AG09319 (cell line): ENCODE data around the gene PALD1.

Experiments used
- DNase-seq: peaks from one replicate; pipeline ENCODE4 v3.0.0-alpha.2; 2010; ENCODE audit warnings: low read depth; ENCODE audit errors: extremely low read depth
- TF ChIP-seq, protein P1 (sequence below): IDR thresholded peaks from 2 replicates; pipeline ENCODE4 v1.5.1; 2011; ENCODE audit warnings: low read depth, mild to moderate bottlenecking, inconsistent platforms, low read length, moderate library complexity

Gene PALD1

DNA sequence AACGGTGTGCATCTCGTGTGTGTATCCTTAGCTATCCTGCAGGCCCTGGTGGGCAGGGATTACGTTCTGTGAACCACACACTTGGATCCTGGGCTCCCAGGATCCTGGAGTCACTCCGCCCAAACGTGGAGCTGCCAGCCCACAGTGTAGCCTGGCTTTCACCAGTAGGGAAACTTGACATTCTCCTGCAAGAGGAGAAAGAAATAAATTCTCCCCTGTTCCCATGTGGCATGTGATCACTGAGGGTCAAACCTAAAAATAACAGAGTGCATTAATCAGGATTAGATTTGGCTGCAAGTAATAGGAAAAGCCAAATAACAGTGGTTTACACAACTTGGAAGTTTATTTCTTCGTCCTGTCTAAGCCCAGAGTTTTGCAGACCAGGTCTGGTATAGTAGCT is 32.3 kb downstream of the PALD1 start:
- DNase-seq = no peak
- TF ChIP-seq, protein P1, sequence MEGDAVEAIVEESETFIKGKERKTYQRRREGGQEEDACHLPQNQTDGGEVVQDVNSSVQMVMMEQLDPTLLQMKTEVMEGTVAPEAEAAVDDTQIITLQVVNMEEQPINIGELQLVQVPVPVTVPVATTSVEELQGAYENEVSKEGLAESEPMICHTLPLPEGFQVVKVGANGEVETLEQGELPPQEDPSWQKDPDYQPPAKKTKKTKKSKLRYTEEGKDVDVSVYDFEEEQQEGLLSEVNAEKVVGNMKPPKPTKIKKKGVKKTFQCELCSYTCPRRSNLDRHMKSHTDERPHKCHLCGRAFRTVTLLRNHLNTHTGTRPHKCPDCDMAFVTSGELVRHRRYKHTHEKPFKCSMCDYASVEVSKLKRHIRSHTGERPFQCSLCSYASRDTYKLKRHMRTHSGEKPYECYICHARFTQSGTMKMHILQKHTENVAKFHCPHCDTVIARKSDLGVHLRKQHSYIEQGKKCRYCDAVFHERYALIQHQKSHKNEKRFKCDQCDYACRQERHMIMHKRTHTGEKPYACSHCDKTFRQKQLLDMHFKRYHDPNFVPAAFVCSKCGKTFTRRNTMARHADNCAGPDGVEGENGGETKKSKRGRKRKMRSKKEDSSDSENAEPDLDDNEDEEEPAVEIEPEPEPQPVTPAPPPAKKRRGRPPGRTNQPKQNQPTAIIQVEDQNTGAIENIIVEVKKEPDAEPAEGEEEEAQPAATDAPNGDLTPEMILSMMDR = no peak

DNA sequence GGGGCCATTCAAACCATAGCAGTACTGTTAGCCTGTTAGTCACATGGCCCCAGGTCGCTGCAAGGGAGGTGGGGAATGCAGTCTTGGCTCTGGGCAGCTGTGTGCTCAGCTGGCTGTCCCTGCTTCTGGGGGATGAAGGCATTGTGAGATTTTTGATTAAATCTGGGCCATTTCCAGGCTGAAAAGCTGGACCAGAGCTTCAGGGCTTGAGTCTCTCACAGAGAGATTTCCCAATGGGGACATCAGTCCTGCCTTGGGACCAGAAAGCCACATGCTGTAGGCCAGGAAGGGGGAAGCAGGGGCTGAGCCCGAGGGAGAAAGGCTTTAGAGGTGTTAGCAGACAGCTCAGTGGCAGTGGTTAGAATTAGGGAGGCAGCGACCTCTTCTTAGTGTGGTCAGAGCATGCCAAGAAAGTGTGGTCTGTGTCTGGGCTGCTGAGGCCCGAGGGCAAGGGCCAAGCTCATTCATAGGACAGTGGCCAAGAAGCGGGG is 33.6 kb downstream of the PALD1 start:
- DNase-seq = no peak
- TF ChIP-seq, protein P1 = no peak

DNA sequence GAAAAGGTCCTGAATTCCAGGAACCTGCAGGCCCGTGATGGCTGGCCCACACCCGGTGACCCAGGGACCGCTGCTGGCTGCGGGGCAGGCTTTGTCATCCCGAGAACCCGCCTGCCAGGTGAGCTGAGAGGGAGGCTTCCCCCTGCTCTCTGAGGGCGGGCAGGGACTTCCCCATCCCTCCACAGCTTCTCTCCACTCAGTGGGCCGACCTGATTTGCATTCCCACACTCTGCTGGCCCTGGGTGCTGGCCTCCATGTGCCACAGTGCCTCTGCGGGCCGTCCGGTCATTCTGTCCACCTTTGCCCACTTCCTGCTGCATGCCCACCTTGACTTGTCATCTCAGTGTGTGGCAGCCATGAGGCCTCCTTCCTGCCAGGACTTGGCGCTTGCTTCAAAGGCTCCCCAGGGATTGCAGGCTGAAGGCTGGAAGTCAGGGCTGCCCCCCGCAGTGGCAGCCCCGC is 35.3 kb downstream of the PALD1 start:
- TF ChIP-seq, protein P1 = no peak
- DNase-seq = no peak

GRCh38 chr10:70514591-70514990 is 36.0 kb downstream of the PALD1 start:
- TF ChIP-seq, protein P1 = no peak
- no peak for DNase-seq

- no peak for DNase-seq
- TF ChIP-seq, protein P1 = no peak
Measured at GRCh38 chr10:70515035-70515667, 36.6 kb downstream of the PALD1 start.

DNA sequence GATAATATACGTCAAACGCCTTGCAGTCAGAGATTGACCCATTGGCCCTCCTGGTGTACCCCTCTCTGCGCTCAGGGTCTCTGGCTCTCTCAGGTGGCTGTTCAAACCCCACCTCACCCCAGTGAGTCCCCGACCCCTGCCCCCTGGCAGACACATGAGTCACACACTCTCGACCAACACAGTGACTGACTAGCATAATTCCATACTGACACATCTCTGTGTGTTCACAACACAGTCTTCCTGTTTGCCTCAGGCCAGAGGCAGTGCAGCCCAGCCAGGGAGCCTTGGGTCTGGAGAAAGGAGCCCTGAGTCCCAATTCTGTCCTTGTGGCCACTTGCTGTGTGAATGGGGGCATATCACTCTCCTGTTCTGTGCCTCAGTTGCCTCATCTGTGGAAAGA is 40.1 kb downstream of the PALD1 start:
- DNase-seq = no peak
- TF ChIP-seq, protein P1 = no peak

DNA sequence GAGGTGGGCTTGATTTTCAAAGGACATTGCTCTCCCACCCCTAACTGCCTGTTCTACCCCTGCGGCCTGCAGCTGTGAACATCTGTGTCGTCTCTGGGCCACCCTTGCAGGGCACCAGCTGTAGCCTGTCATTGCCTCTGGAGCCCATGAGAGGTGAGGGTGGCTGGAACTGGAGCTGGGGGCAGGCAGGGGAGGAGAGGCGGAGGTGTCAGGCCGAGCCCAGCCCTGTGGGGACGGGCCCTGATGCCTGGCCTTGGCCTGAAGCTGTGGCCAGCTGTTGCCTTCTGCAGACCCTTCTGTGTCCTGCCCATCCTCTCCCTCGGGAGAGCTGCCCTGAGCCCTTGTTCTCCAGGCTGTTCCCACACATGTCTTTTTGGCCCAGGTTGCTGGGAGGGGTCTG is 44.5 kb downstream of the PALD1 start:
- TF ChIP-seq, protein P1 = no peak
- no peak for DNase-seq
